Measurements from ENCODE around the gene GATA2.

- TF ChIP-seq CTCF (IDR thresholded peaks at IDR 0.05) (no peak), POLR2A (IDR thresholded peaks at IDR 0.05) (no peak), EP300 (IDR thresholded peaks at IDR 0.05) (no peak)
Observed at GRCh38 chr3:128452678-128453275, 40.2 kb downstream of the GATA2 start.

All from gastroesophageal sphincter (tissue), 3 donors.